CD14-positive monocyte (primary cell): ENCODE measurements around the gene OPN5. TPM values are rescaled to one million over a fixed set of nuclear protein-coding genes. Genes with fewer than 3 reads are reported as not detected.

Experiments
- DNase-seq, 3 donors: peaks; one replicate each; pipeline ENCODE4 v3.0.0-alpha.2; 2011 to 2022
- H2AFZ ChIP-seq: 2 replicates; pipeline ENCODE4 v1.6.0; 2012; ENCODE audit warnings: mild to moderate bottlenecking, low read depth, low read length, inconsistent platforms; ENCODE audit not compliant: insufficient read depth, poor library complexity, severe bottlenecking
- H3K27ac ChIP-seq, 2 donors: 1 replicate in 1 of 2; 2 replicates in 1 of 2; pipeline ENCODE4 v1.5.1; 2012 to 2013; ENCODE audit warnings: low read length in 2 of 2, control low read depth in 1 of 2, inconsistent platforms in 1 of 2, low read depth in 1 of 2, mild to moderate bottlenecking in 1 of 2
- H3K27me3 ChIP-seq, 2 donors: one replicate each; pipeline versions ENCODE4 v1.6.0 to v1.6.1; 2011 to 2013; ENCODE audit warnings: low read length in 2 of 2; ENCODE audit not compliant: control insufficient read depth in 2 of 2, insufficient read depth in 2 of 2
- H3K36me3 ChIP-seq, 2 donors: replicated peaks in 1 of 2; 1 replicate in 1 of 2; 2 replicates in 1 of 2; pipeline versions ENCODE4 v1.5.1 to v1.6.1; 2012 to 2013; ENCODE audit warnings: low read length in 2 of 2, control low read depth in 1 of 2, inconsistent platforms in 1 of 2, mild to moderate bottlenecking in 1 of 2; ENCODE audit not compliant: insufficient read depth in 2 of 2, control insufficient read depth in 1 of 2
- H3K4me1 ChIP-seq, 2 donors: 1 replicate in 1 of 2; 2 replicates in 1 of 2; pipeline versions ENCODE4 v1.5.1 to v1.6.1; 2012 to 2013; ENCODE audit warnings: low read length in 2 of 2, control low read depth in 1 of 2, inconsistent platforms in 1 of 2, mild to moderate bottlenecking in 1 of 2, moderate library complexity in 1 of 2; ENCODE audit not compliant: insufficient read depth in 2 of 2, control insufficient read depth in 1 of 2
- H3K4me2 ChIP-seq: replicated peaks from 2 replicates; pipeline ENCODE3; 2012; ENCODE audit warnings: low read length, moderate library complexity, mild to moderate bottlenecking; ENCODE audit not compliant: poor library complexity, severe bottlenecking; ENCODE audit errors: extremely low read depth
- H3K4me3 ChIP-seq, 3 experiments: fragments of 200-600 bp in 1 of 3; sonication (generic) in 1 of 3; replicated peaks in 1 of 3; 1 replicate in 2 of 3; 2 replicates in 1 of 3; pipeline ENCODE4 v1.5.1; 2011 to 2013; ENCODE audit warnings: low read length in 3 of 3, mild to moderate bottlenecking in 3 of 3, control low read depth in 2 of 3, low read depth in 2 of 3, inconsistent platforms in 1 of 3, moderate library complexity in 1 of 3
- H3K79me2 ChIP-seq: 2 replicates; pipeline ENCODE4 v1.6.0; 2012; ENCODE audit warnings: mild to moderate bottlenecking, control low read depth, inconsistent platforms, low read length, moderate library complexity; ENCODE audit not compliant: insufficient read depth
- H3K9ac ChIP-seq: 2 replicates; pipeline ENCODE4 v1.6.0; 2017; ENCODE audit warnings: low read length, mild to moderate bottlenecking; ENCODE audit not compliant: insufficient read depth, poor library complexity, severe bottlenecking
- H3K9me3 ChIP-seq, 2 donors: replicated peaks in 1 of 2; 1 replicate in 1 of 2; 2 replicates in 1 of 2; pipeline versions ENCODE4 v1.5.1 to v1.6.1; 2012 to 2013; ENCODE audit warnings: low read length in 2 of 2, control low read depth in 1 of 2; ENCODE audit not compliant: control insufficient read depth in 1 of 2, insufficient read depth in 1 of 2
- H4K20me1 ChIP-seq: 2 replicates; pipeline ENCODE4 v1.6.0; 2012; ENCODE audit warnings: mild to moderate bottlenecking, low read length, control low read depth, moderate library complexity; ENCODE audit not compliant: insufficient read depth
- H3K27ac Mint-ChIP-seq, 7 donors: one replicate each; pipeline ENCODE4 v1.8.0; 2020; ENCODE audit warnings: mild to moderate bottlenecking in 7 of 7, mixed read lengths in 7 of 7, moderate library complexity in 6 of 7, inconsistent platforms in 2 of 7
- H3K27me3 Mint-ChIP-seq, 3 donors: one replicate each; pipeline ENCODE4 v1.8.0; 2021 to 2022; ENCODE audit warnings: low read depth in 3 of 3, mild to moderate bottlenecking in 3 of 3, mixed read lengths in 3 of 3, moderate library complexity in 3 of 3, inconsistent platforms in 1 of 3
- H3K36me3 Mint-ChIP-seq, 2 donors: one replicate each; pipeline ENCODE4 v1.8.0; 2020; ENCODE audit warnings: mixed read lengths in 2 of 2, inconsistent platforms in 1 of 2, mild to moderate bottlenecking in 1 of 2
- H3K4me1 Mint-ChIP-seq: one replicate; pipeline ENCODE4 v1.8.0; 2020; ENCODE audit warnings: mild to moderate bottlenecking, mixed read lengths
- H3K4me3 Mint-ChIP-seq, 2 donors: one replicate each; pipeline ENCODE4 v1.8.0; 2020; ENCODE audit warnings: mild to moderate bottlenecking in 2 of 2, mixed read lengths in 2 of 2, moderate library complexity in 1 of 2
- H3K9me3 Mint-ChIP-seq, 7 donors: one replicate each; pipeline ENCODE4 v1.8.0; 2020 to 2022; ENCODE audit warnings: mixed read lengths in 7 of 7, mild to moderate bottlenecking in 6 of 7, moderate library complexity in 6 of 7, inconsistent platforms in 2 of 7
- WGBS: methylation state at CpG from one replicate; pipeline ENCODE4 v1.1.5; 2013; ENCODE audit warnings: missing lambda C conversion rate; ENCODE audit not compliant: insufficient coverage; 5-methylcytosine and 5-hydroxymethylcytosine counted together
- intact Hi-C, 2 donors: fragments of 100-400 bp; cut with micrococcal nuclease; formaldehyde crosslinking; loops; one replicate each; pipeline versions ENCODE4 v1.15.0 to v1.15.1; 2023
- polyA plus RNA-seq, 3 donors: library from polyadenylated mRNA; depleted of rRNA in 1 of 3; unstranded in 2 of 3; stranded (reverse) in 1 of 3; fragments of 300-500 nt in 2 of 3; fragments of >200 nt in 1 of 3; fragmentation: Illumina TruSeq in 2 of 3; gene quantifications; 1 replicate in 2 of 3; 2 replicates in 1 of 3; pipeline ENCODE4 v1.2.3, GENCODE V29; 2012 to 2021
- TF ChIP-seq, protein P1 (sequence below): fragments of 200-600 bp; IDR thresholded peaks from one replicate; pipeline ENCODE4 v1.8.0; 2022; ENCODE audit warnings: antibody characterized with exemption, mild to moderate bottlenecking

The OPN5 gene
- polyA plus RNA-seq, 3 donors = not detected

DNA sequence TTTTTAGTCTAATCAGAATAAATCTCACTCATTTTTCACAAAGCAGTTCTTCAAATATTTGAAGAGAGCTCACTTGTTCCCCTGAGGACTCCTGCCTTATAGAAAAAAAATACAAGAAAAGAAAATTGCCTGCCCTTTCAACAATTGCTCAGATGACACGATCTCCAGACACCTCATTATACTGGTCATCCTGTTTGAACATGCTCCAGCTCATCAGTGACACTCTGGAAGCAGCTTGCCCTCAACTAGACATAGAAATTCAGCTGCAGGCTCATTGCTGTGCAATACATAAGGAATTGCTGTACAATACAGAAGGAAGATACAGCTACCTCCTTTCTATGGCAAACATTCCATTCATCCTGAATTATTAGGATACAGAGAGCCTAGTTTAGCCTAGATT lies 73.1 kb downstream of the OPN5 start:
- TF ChIP-seq, protein P1, sequence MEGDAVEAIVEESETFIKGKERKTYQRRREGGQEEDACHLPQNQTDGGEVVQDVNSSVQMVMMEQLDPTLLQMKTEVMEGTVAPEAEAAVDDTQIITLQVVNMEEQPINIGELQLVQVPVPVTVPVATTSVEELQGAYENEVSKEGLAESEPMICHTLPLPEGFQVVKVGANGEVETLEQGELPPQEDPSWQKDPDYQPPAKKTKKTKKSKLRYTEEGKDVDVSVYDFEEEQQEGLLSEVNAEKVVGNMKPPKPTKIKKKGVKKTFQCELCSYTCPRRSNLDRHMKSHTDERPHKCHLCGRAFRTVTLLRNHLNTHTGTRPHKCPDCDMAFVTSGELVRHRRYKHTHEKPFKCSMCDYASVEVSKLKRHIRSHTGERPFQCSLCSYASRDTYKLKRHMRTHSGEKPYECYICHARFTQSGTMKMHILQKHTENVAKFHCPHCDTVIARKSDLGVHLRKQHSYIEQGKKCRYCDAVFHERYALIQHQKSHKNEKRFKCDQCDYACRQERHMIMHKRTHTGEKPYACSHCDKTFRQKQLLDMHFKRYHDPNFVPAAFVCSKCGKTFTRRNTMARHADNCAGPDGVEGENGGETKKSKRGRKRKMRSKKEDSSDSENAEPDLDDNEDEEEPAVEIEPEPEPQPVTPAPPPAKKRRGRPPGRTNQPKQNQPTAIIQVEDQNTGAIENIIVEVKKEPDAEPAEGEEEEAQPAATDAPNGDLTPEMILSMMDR = no peak
- Histone ChIP-seq H3K36me3 (no peaks in the 10 kb centered on the region), H3K79me2 (no peaks in the 10 kb centered on the region), H3K9ac (no peak overlapping the region), H2AFZ (no peak overlapping the region), H4K20me1 (no peaks in the 10 kb centered on the region), H3K4me2 (no peak overlapping the region), H3K4me3 (no peak overlapping the region), H3K9me3 (no peaks in the 10 kb centered on the region), H3K27me3 (no peaks in the 10 kb centered on the region), H3K27ac (no peak overlapping the region), H3K4me1 (no peaks in the 10 kb centered on the region)
- DNase-seq = no peak
- H3K4me1 Mint-ChIP-seq = no peaks in the 10 kb centered on the region
- 83% methylated on average over 1 of the region's 1 CpG for WGBS
- H3K4me3 Mint-ChIP-seq = no peak overlapping the region
- H3K27ac Mint-ChIP-seq = no peak overlapping the region
- no peaks in the 10 kb centered on the region for H3K9me3 Mint-ChIP-seq
- intact Hi-C loops = no loop called here
- peaks cover 0 to 2% (median 0%) of the 10 kb centered on the region in 3 donors for H3K27me3 Mint-ChIP-seq
- no peaks in the 10 kb centered on the region for H3K36me3 Mint-ChIP-seq

DNA sequence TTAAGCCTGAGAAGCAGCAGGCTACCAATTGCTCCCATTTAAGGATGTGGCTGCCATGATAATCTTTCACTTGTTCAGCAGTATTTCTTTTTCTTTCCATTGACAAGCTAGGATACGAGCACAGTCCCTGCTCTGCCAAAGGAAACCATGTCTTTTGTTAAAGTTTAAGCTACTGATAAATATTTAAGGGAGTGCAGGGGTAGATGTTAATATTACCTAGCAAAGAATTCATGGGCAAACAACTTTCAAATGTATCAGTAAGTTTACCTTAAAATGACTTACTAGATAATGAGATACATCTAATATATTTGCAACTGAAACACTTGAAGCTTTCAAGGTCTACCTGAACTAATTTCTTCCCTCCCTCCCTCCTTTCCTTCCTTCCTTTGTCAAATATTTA lies 77.3 kb downstream of the OPN5 start:
- Histone ChIP-seq H3K4me1 (no peaks in the 10 kb centered on the region), H3K4me3 (no peak overlapping the region), H3K9me3 (no peaks in the 10 kb centered on the region), H3K4me2 (no peak overlapping the region), H3K9ac (no peak overlapping the region), H3K36me3 (no peaks in the 10 kb centered on the region), H3K27me3 (no peaks in the 10 kb centered on the region), H3K79me2 (no peaks in the 10 kb centered on the region), H2AFZ (no peak overlapping the region), H3K27ac (no peak overlapping the region), H4K20me1 (no peaks in the 10 kb centered on the region)
- no peaks in the 10 kb centered on the region for H3K9me3 Mint-ChIP-seq
- H3K36me3 Mint-ChIP-seq = no peaks in the 10 kb centered on the region
- no CpG with 5 or more reads among the region's 1 CpG for WGBS
- intact Hi-C loops = no loop called here
- TF ChIP-seq, protein P1 = no peak
- H3K27ac Mint-ChIP-seq = no peak overlapping the region
- H3K4me1 Mint-ChIP-seq = no peaks in the 10 kb centered on the region
- DNase-seq = no peak
- H3K27me3 Mint-ChIP-seq = no peaks in the 10 kb centered on the region
- H3K4me3 Mint-ChIP-seq = no peak overlapping the region
